Activated CD8-positive, alpha-beta memory T cell treated with anti-CD3 and anti-CD28 coated beads, Interleukin-2, amount 10 ng/mL, durations not matched to agents 7 days and 5 days (primary cell): ENCODE data around the gene SLN. TPM values are rescaled to one million over a fixed set of nuclear protein-coding genes. Genes with fewer than 3 reads are reported as not detected.

ENCODE experiments used
- ATAC-seq: fragments of 150-1000 bp; cut with Tn5 transposase; one replicate; pipeline ENCODE4 v1.10.0; 2021; ENCODE audit warnings: moderate library complexity
- CTCF ChIA-PET: fragments of 350-600 bp; sonication (Branson Sonifier 250); formaldehyde crosslinking; loops from one replicate; lab custom pipeline; 2021; ENCODE audit warnings: antibody characterized with exemption; lab: Charles Lee
- DNase-seq: peaks from one replicate; pipeline ENCODE4 v3.0.0-alpha.2; 2020
- H3K27ac Mint-ChIP-seq: one replicate; pipeline ENCODE4 v1.8.0; 2021; ENCODE audit warnings: mild to moderate bottlenecking, mixed read lengths
- H3K27me3 Mint-ChIP-seq: one replicate; pipeline ENCODE4 v1.8.0; 2021; ENCODE audit warnings: mixed read lengths
- H3K36me3 Mint-ChIP-seq: one replicate; pipeline ENCODE4 v1.8.0; 2021; ENCODE audit warnings: mild to moderate bottlenecking, mixed read lengths
- H3K4me1 Mint-ChIP-seq: one replicate; pipeline ENCODE4 v1.8.0; 2021; ENCODE audit warnings: mixed read lengths
- H3K4me3 Mint-ChIP-seq: one replicate; pipeline ENCODE4 v1.8.0; 2021; ENCODE audit warnings: mild to moderate bottlenecking, moderate library complexity, mixed read lengths
- H3K9me3 Mint-ChIP-seq: one replicate; pipeline ENCODE4 v1.8.0; 2022; ENCODE audit warnings: low read depth, mixed read lengths
- total RNA-seq, 2 experiments: library from RNA; stranded (reverse); gene quantifications; one replicate each; pipeline ENCODE4 v1.2.3, GENCODE V29; 2021

The SLN gene
- total RNA-seq, 2 experiments from 2014 or later = not detected

- Mint-ChIP-seq H3K27me3 (peaks cover 10% of the 10 kb centered on the region), H3K4me3 (no peak overlapping the region), H3K9me3 (no peaks in the 10 kb centered on the region), H3K27ac (no peak overlapping the region), H3K4me1 (no peaks in the 10 kb centered on the region), H3K36me3 (no peaks in the 10 kb centered on the region)
- CTCF ChIA-PET = interaction anchor here (1.0 to 1.2 kb wide), 2 partner anchors 19 to 123 kb away, joined by 3 read pairs; no protein-coding TSS in a partner anchor
- ATAC-seq = no peak
- no peak for DNase-seq
Observed at GRCh38 chr11:107669893-107670601, 41.8 kb downstream of the SLN start.

GRCh38 chr11:107669191-107669740 lies 42.6 kb downstream of the SLN start:
- CTCF ChIA-PET = interaction anchor here (1.2 kb wide), 1 partner anchor 20 kb away, joined by 3 read pairs; no protein-coding TSS in a partner anchor
- ATAC-seq (no peak), DNase-seq (no peak)
- H3K27me3 Mint-ChIP-seq = peaks cover 12% of the 10 kb centered on the region
- no peaks in the 10 kb centered on the region for H3K9me3 Mint-ChIP-seq
- no peak overlapping the region for H3K4me3 Mint-ChIP-seq
- no peaks in the 10 kb centered on the region for H3K4me1 Mint-ChIP-seq
- H3K27ac Mint-ChIP-seq = no peak overlapping the region
- H3K36me3 Mint-ChIP-seq = no peaks in the 10 kb centered on the region

GRCh38 chr11:107666911-107667613 lies 44.8 kb downstream of the SLN start:
- H3K4me3 Mint-ChIP-seq = no peak overlapping the region
- no peak overlapping the region for H3K27ac Mint-ChIP-seq
- H3K4me1 Mint-ChIP-seq = no peaks in the 10 kb centered on the region
- no peak for ATAC-seq
- no peaks in the 10 kb centered on the region for H3K9me3 Mint-ChIP-seq
- no peaks in the 10 kb centered on the region for H3K36me3 Mint-ChIP-seq
- DNase-seq = no peak
- CTCF ChIA-PET = interaction anchor here (0.6 kb wide), 1 partner anchor 143 kb away, joined by 4 read pairs; no protein-coding TSS in a partner anchor
- peaks cover 17% of the 10 kb centered on the region for H3K27me3 Mint-ChIP-seq

- peaks cover 17% of the 10 kb centered on the region for H3K27me3 Mint-ChIP-seq
- no peaks in the 10 kb centered on the region for H3K4me1 Mint-ChIP-seq
- no peaks in the 10 kb centered on the region for H3K36me3 Mint-ChIP-seq
- H3K4me3 Mint-ChIP-seq = no peak overlapping the region
- H3K9me3 Mint-ChIP-seq = no peaks in the 10 kb centered on the region
- CTCF ChIA-PET = no interaction called here
- DNase-seq = no peak
- no peak for ATAC-seq
- no peak overlapping the region for H3K27ac Mint-ChIP-seq
Observed at GRCh38 chr11:107665018-107665417, 46.8 kb downstream of the SLN start.

- Mint-ChIP-seq H3K27me3 (peaks cover 16% of the 10 kb centered on the region), H3K27ac (no peak overlapping the region), H3K9me3 (no peaks in the 10 kb centered on the region), H3K4me3 (no peak overlapping the region), H3K36me3 (no peaks in the 10 kb centered on the region), H3K4me1 (no peaks in the 10 kb centered on the region)
- CTCF ChIA-PET = no interaction called here
- no peak for ATAC-seq
- DNase-seq = no peak
Observed at GRCh38 chr11:107661656-107662055, 50.2 kb downstream of the SLN start.

GRCh38 chr11:107660066-107660465 lies 51.8 kb downstream of the SLN start:
- ATAC-seq = no peak
- Mint-ChIP-seq H3K9me3 (no peaks in the 10 kb centered on the region), H3K4me3 (no peak overlapping the region), H3K27ac (no peak overlapping the region), H3K36me3 (no peaks in the 10 kb centered on the region), H3K4me1 (no peaks in the 10 kb centered on the region), H3K27me3 (peaks cover 16% of the 10 kb centered on the region)
- CTCF ChIA-PET = no interaction called here
- no peak for DNase-seq

GRCh38 chr11:107659310-107659709 lies 52.5 kb downstream of the SLN start:
- H3K4me1 Mint-ChIP-seq = no peaks in the 10 kb centered on the region
- no peak overlapping the region for H3K4me3 Mint-ChIP-seq
- H3K9me3 Mint-ChIP-seq = no peaks in the 10 kb centered on the region
- no peak overlapping the region for H3K27ac Mint-ChIP-seq
- no peak for DNase-seq
- no peaks in the 10 kb centered on the region for H3K36me3 Mint-ChIP-seq
- CTCF ChIA-PET = no interaction called here
- no peak for ATAC-seq
- H3K27me3 Mint-ChIP-seq = peaks cover 10% of the 10 kb centered on the region

Other genes with a start within 250 kb of the SLN start
- gene ALKBH8, start 146.3 kb downstream of the SLN start, total RNA-seq = 10 to 100 TPM in 1 of 2 experiments, 1 to 10 TPM in 1; 8.6 to 11.2 TPM
- under 1 TPM in 1 of 2 experiments, not detected in 1; 0.16 TPM for gene ELMOD1, start 120.9 kb downstream of the SLN start, total RNA-seq
- gene SLC35F2, start 146.7 kb upstream of the SLN start, total RNA-seq = 10 to 100 TPM in 1 of 2 experiments, 1 to 10 TPM in 1; 9.8 to 26.2 TPM
- under 1 TPM in 1 of 2 experiments, not detected in 1; 0.59 TPM for gene RAB39A, start 216.4 kb upstream of the SLN start, total RNA-seq